ENCODE results near the gene RASGRP3. TPM values are rescaled to one million over a fixed set of nuclear protein-coding genes. Genes with fewer than 3 reads are reported as not detected.

RASGRP3 gene
- total and polyA plus RNA-seq, 2 donors (not counting 3 experiments of a cell fraction or from before 2014, with no cell fraction given), result 16.0 to 39.6 TPM

- Histone ChIP-seq H3K4me2 (ENCODE audit: insufficient read depth, low read length) (no peak overlapping the region), H2AFZ (ENCODE audit: low read depth, low read length) (no peak overlapping the region), H3K27me3 (ENCODE audit: control insufficient read depth in 2 of 2, insufficient read depth in 2 of 2, low read length in 2 of 2) (no peaks in the 10 kb centered on the region), H3K4me1 (ENCODE audit: control insufficient read depth, extremely low read depth, insufficient read depth, low read length) (no peaks in the 10 kb centered on the region), H3K9ac (replicated peaks; ENCODE audit: extremely low read depth, insufficient read depth, low read length) (no peak overlapping the region), H3K27ac (ENCODE audit: insufficient read depth, low read depth, low read length) (no peak overlapping the region), H3K4me3 (replicated peaks in 1 of 3; ENCODE audit: insufficient read depth in 1 of 3, low read depth in 1 of 3, low read length in 3 of 3) (no peak overlapping the region), H4K20me1 (replicated peaks; ENCODE audit: control insufficient read depth, extremely low read depth, insufficient read depth, low read length) (no peaks in the 10 kb centered on the region), H3K9me3 (replicated peaks; ENCODE audit: control insufficient read depth, insufficient read depth, low read length) (no peaks in the 10 kb centered on the region), H3K36me3 (ENCODE audit: control insufficient read depth in 2 of 2, extremely low read depth in 1 of 2, insufficient read depth in 2 of 2, low read length in 2 of 2) (no peaks in the 10 kb centered on the region), H3K79me2 (ENCODE audit: control insufficient read depth, insufficient read depth, low read length) (no peaks in the 10 kb centered on the region), H3K9me1 (replicated peaks; ENCODE audit: control insufficient read depth, extremely low read depth, insufficient read depth, low read length) (no peaks in the 10 kb centered on the region)
- no peak for DNase-seq (ENCODE audit: low read depth, low spot score)
- BruUV-seq (replicated peaks), result no TSS peak
- POLR2A ChIA-PET, result no interaction called here
- FAIRE-seq, result no peak
- dilution Hi-C loops (cut with MboI; ENCODE audit: extremely low pct_ligation_motif_present, low sequenced_read_pairs) (no loop called here), intact Hi-C loops (cut with micrococcal nuclease) (no loop called here)
- CTCF ChIA-PET, result interaction anchor here (1.6 to 2.5 kb wide), 2 partner anchors 12 to 121 kb away, joined by 5 to 12 read pairs; no protein-coding TSS in a partner anchor
- TF ChIP-seq MAX (IDR thresholded peaks at IDR 0.05; ENCODE audit: insufficient read depth, insufficient read length) (no peak), CTCF (IDR thresholded peaks at IDR 0.05; ENCODE audit: extremely low read depth in 1 of 2, insufficient read depth in 1 of 2, low read depth in 1 of 2, low read length in 2 of 2) (no peak), JUN (IDR thresholded peaks at IDR 0.05; ENCODE audit: borderline replicate concordance, insufficient read depth, insufficient read length, low read depth) (no peak), EZH2 (IDR thresholded peaks at IDR 0.05; ENCODE audit: borderline replicate concordance, low read depth, low read length, severe bottlenecking) (no peak), GATA2 (IDR thresholded peaks at IDR 0.05; ENCODE audit: insufficient read depth, insufficient read length, low read depth, low read length) (no peak), POLR2AphosphoS5 (IDR thresholded peaks at IDR 0.05; ENCODE audit: insufficient read depth, low read depth, low read length) (no peak), FOS (IDR thresholded peaks at IDR 0.05; ENCODE audit: borderline replicate concordance, insufficient read depth, low read length) (no peak), MYC (IDR thresholded peaks at IDR 0.05; ENCODE audit: low read depth, low read length) (no peak), POLR2A (IDR thresholded peaks at IDR 0.05; ENCODE audit: low read depth, low read length) (no peak)
These were observed 85.4 kb downstream of the RASGRP3 start for GRCh38 chr2:33561872-33562271.

Data from endothelial cell of umbilical vein (primary cell).